Thyroid gland (tissue), 4 donors: Measurements from ENCODE around the gene GRM7. TPM values are rescaled to one million over a fixed set of nuclear protein-coding genes. Genes with fewer than 3 reads are reported as not detected.

ENCODE experiments used
- DNase-seq, 2 donors: peaks; one replicate each; pipeline ENCODE4 v3.0.0-alpha.2; 2019
- H3K27ac ChIP-seq, 3 donors: fragments of 200-600 bp; sonication (generic); 1 replicate in 2 of 3; 2 replicates in 1 of 3; pipeline ENCODE4 v1.5.1; 2016 to 2019; ENCODE audit warnings: mild to moderate bottlenecking in 1 of 3, moderate library complexity in 1 of 3
- H3K27me3 ChIP-seq: fragments of 200-600 bp; sonication (generic); one replicate; pipeline ENCODE4 v1.5.1; 2019
- H3K36me3 ChIP-seq, 2 donors: fragments of 200-600 bp; sonication (generic); one replicate each; pipeline ENCODE4 v1.5.1; 2016 to 2019
- H3K4me1 ChIP-seq, 2 donors: fragments of 200-600 bp; sonication (generic); one replicate each; pipeline ENCODE4 v1.5.1; 2017 to 2019
- H3K4me3 ChIP-seq, 3 donors: fragments of 200-600 bp; sonication (generic); replicated peaks in 1 of 3; 1 replicate in 2 of 3; 2 replicates in 1 of 3; pipeline ENCODE4 v1.5.1; 2016; ENCODE audit warnings: mild to moderate bottlenecking in 1 of 3
- H3K9me3 ChIP-seq: fragments of 200-600 bp; sonication (generic); one replicate; pipeline ENCODE4 v1.5.1; 2017
- CTCF ChIP-seq, 6 experiments: fragments of 200-600 bp in 3 of 6; fragments of 450-650 bp in 3 of 6; sonication (generic) in 3 of 6; IDR thresholded peaks; one replicate each; pipeline ENCODE4 v1.5.1; 2016 to 2019; ENCODE audit warnings: antibody characterized with exemption in 6 of 6, mild to moderate bottlenecking in 2 of 6, inconsistent platforms in 1 of 6, moderate library complexity in 1 of 6
- POLR2A ChIP-seq, 2 donors: fragments of 450-650 bp; IDR thresholded peaks; one replicate each; pipeline ENCODE4 v1.6.1; 2017; ENCODE audit warnings: antibody characterized with exemption in 2 of 2, mild to moderate bottlenecking in 2 of 2, moderate library complexity in 1 of 2
- WGBS, 2 donors: methylation state at CpG; one replicate each; pipeline ENCODE4 v1.1.5; 2017; 5-methylcytosine and 5-hydroxymethylcytosine counted together
- intact Hi-C: fragments of 100-400 bp; cut with DNase I; formaldehyde crosslinking; loops from one replicate; pipeline ENCODE4 v1.15.1; 2023
- total RNA-seq, 4 donors: library from RNA; depleted of rRNA; stranded (reverse); fragments of >200 nt; gene quantifications; one replicate each; pipeline ENCODE4 v1.2.3, GENCODE V29; 2016

Gene GRM7
- total RNA-seq, 4 donors from 2014 or later: 0.11 to 0.81 (median 0.60) TPM

GRCh38 chr3:7158516-7158915 is 297.6 kb downstream of the GRM7 start:
- TF ChIP-seq POLR2A (IDR thresholded peaks at IDR 0.05) (no peak), CTCF (IDR thresholded peaks at IDR 0.05) (no peak)
- Histone ChIP-seq H3K9me3 (no peaks in the 10 kb centered on the region), H3K4me3 (no peak overlapping the region), H3K27me3 (no peaks in the 10 kb centered on the region), H3K36me3 (no peaks in the 10 kb centered on the region), H3K4me1 (peaks cover 4 to 7% of the 10 kb centered on the region in 2 donors), H3K27ac (no peak overlapping the region)
- no peak for DNase-seq
- WGBS, 2 donors: 95% methylated on average over 2 of the region's 2 CpGs
- intact Hi-C loops: no loop called here

- intact Hi-C loops: no loop called here
- no peak for DNase-seq
- H3K4me1 ChIP-seq: peaks cover 4 to 7% of the 10 kb centered on the region in 2 donors
- no peaks in the 10 kb centered on the region for H3K9me3 ChIP-seq
- H3K27me3 ChIP-seq: no peaks in the 10 kb centered on the region
- H3K36me3 ChIP-seq: no peaks in the 10 kb centered on the region
- H3K4me3 ChIP-seq: no peak overlapping the region
- TF ChIP-seq POLR2A (IDR thresholded peaks at IDR 0.05) (no peak), CTCF (IDR thresholded peaks at IDR 0.05) (no peak)
- WGBS, 2 donors: 91 to 93% methylated on average over 2 of the region's 2 CpGs
- no peak overlapping the region for H3K27ac ChIP-seq
These were observed 299.8 kb downstream of the GRM7 start for GRCh38 chr3:7160689-7161088.

GRCh38 chr3:7166460-7166859 is 305.5 kb downstream of the GRM7 start:
- TF ChIP-seq CTCF (IDR thresholded peaks at IDR 0.05) (no peak), POLR2A (IDR thresholded peaks at IDR 0.05) (no peak)
- no peak for DNase-seq
- Histone ChIP-seq H3K36me3 (no peaks in the 10 kb centered on the region), H3K4me3 (no peak overlapping the region), H3K27me3 (no peaks in the 10 kb centered on the region), H3K9me3 (no peaks in the 10 kb centered on the region), H3K27ac (no peak overlapping the region), H3K4me1 (no peaks in the 10 kb centered on the region)
- intact Hi-C loops: no loop called here
- WGBS, 2 donors: 89 to 91% methylated on average over 4 of the region's 4 CpGs

- no peaks in the 10 kb centered on the region for H3K27me3 ChIP-seq
- no peaks in the 10 kb centered on the region for H3K4me1 ChIP-seq
- DNase-seq: no peak
- H3K4me3 ChIP-seq: no peak overlapping the region
- H3K27ac ChIP-seq: no peak overlapping the region
- 81 to 84% methylated on average over 4 of the region's 4 CpGs for WGBS, 2 donors
- intact Hi-C loops: no loop called here
- H3K36me3 ChIP-seq: no peaks in the 10 kb centered on the region
- H3K9me3 ChIP-seq: no peaks in the 10 kb centered on the region
- no peak for TF ChIP-seq CTCF (IDR thresholded peaks at IDR 0.05)
- no peak for TF ChIP-seq POLR2A (IDR thresholded peaks at IDR 0.05)
These were observed 310.6 kb downstream of the GRM7 start for GRCh38 chr3:7171493-7171892.

GRCh38 chr3:7172996-7173395 is 312.1 kb downstream of the GRM7 start:
- Histone ChIP-seq H3K36me3 (no peaks in the 10 kb centered on the region), H3K4me1 (no peaks in the 10 kb centered on the region), H3K27me3 (no peaks in the 10 kb centered on the region), H3K4me3 (no peak overlapping the region), H3K9me3 (no peaks in the 10 kb centered on the region), H3K27ac (no peak overlapping the region)
- 73 to 94% methylated on average over 4 of the region's 4 CpGs for WGBS, 2 donors
- TF ChIP-seq CTCF (IDR thresholded peaks at IDR 0.05): no peak
- intact Hi-C loops: no loop called here
- DNase-seq: no peak
